CD4-positive, alpha-beta T cell treated with Interleukin-6 for 4 hours (primary cell): ENCODE measurements around the gene RGS9.
"Not testable (repeated sequence)": the region's sequence is repeated elsewhere in the genome, so short reads cannot be mapped to it uniquely, and the experiment has no call there.

Experiments
- DNase-seq: peaks from one replicate; pipeline ENCODE4 v3.0.0-alpha.2; 2020; ENCODE audit warnings: mixed read lengths

RGS9 gene

DNA sequence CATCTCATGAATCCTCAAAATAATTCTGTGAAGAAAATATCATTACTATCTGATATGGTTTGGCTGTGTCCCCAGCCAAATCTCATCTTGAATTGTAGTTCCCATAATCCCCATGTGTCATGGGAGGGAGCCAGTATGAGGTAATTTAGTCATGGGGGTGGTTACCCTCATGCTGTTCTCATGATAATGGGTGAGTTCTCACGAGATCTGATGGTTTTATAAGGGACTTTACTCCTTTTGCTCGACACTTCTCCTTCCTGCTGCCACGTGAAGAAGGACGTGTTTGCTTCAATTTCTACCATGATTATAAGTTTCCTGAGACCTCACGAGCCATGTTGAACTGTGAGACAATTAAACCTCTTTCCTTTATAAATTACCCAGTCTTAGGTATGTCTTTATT lies 20.7 kb upstream of the RGS9 start:
- DNase-seq = not testable (repeated sequence)

DNA sequence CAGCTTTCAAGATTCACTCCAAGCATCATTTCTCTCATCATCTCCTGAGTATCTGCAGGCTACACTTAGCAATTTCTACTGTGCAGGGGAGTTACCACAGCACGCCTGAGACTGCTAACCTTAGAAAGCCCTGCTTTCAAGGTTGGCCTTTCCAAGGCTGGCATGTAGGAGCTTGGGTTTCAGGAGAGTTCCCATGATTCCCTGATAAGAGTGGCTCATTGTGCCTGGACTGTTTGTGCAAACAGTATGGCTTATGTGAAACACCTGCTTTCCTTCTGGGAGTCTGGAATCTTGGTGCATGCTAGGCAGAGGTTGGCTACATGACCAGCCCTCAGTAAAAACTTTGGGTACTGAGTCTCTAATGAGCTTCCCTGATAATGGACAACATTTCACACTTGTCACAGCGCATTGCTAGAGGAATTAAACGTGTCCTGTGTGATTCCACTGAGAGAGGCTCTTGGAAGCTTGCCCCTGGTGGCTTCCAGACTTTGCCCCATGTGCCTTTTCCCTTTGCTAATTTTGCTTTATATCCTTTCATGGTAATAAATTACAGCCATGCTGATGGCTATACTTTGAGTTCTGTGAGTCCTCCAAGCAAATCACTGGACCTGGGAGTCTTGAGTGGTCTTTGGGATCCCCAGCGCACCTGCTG lies 19.7 kb upstream of the RGS9 start:
- no peak for DNase-seq

DNA sequence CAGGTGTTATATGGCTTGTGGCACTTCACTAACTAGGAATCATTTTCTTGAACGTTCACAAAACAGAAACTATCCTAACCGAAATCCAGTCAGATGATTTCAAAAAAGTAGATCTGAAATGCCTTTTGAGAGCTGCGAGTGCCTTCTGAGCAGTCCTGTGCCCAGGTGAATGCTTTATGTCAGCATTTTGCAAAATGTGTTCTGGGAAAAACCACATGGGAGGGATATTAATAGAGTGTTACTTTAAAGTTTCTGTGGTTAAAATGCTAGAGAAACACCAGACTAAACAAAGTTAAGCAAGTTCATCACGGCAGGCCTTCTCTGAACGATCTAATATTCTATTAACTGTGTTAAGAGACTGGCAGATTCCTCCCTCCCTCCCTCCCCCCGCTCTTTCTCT lies 15.8 kb upstream of the RGS9 start:
- DNase-seq = no peak

DNA sequence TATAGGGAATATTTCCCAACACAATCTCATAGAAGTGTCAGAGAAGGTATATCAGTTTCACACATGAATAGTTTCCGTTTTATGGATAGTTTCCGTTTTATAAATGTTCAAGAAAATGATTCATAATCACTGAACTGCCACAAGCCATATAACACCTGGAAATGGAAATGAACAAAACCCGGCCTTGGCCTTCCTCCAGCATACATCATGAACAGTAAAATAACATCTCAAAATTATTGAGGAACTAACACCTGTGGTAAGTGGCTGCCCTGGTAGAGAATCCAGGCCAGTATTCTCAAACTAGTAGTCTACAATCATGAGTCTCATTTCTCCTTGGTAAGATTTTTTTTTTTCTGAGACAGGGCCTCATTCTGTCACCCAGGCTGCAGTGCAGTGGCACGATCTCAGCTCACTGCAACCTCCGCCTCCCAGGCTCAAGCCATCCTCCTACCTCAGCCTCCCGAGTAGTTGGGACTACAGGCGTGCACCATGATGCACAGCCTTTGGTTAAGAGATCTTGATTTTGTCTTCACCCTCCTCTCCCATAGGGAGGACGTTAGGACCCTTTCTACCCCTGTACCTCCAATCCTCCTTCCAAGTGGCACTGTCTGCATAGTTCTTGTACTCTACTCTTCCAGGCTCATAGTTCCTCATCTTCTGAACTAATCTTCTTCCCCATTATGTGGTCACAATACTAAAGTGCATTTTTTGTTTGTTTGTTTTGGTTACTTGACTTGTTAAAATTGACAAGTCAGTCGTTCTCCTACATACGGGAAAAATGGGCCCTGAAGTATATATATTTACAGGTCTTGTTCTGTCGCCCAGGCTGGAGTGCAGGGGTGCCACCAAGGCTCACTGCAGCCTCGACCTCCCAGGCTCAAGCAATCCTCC lies 15.0 kb upstream of the RGS9 start:
- no peak for DNase-seq

DNA sequence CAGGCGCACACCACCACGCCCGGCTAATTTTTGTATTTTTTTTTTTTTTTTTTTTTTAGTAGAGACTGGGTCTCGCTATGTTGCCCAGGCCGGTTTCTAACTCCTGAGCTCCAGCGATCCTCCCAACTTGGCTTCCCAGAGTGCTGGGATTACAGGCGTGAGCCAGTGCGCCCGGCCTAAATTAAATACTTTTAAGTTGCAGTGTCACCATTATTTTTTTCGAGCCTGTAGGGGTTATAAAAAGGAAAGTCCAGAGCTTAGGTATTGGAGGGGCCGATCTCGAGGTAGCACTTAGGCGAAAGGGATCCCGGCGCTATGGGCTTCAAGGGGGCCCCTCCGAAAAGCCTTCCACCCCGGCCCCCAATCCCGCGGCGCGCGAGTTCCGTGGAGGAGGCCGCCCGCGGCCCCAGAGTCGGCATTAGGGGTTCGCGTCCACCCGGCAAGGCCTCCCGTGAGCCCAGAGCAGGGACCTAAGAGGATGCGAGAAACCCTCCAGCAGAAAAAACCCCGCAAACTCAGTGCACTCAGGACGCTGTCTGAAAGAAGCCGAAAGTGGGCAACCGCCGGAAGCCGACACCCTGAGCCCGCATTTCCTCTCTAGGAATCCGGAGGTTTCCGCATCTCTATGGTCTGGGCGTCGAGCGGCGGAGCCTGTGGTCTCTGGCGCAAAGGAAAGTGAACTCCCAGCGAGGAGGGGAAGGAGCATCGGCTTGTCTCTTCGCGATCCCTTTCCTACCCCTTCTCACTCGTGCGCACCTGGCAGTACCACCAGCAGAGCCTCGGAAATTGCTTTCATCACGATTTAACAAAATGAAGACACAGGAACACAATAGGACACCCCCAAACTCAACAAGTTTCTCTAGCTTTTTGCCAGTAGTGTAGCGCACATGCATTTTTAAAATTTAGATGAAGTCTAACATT lies 14.1 kb upstream of the RGS9 start:
- peak; percentile 87 for DNase-seq

DNA sequence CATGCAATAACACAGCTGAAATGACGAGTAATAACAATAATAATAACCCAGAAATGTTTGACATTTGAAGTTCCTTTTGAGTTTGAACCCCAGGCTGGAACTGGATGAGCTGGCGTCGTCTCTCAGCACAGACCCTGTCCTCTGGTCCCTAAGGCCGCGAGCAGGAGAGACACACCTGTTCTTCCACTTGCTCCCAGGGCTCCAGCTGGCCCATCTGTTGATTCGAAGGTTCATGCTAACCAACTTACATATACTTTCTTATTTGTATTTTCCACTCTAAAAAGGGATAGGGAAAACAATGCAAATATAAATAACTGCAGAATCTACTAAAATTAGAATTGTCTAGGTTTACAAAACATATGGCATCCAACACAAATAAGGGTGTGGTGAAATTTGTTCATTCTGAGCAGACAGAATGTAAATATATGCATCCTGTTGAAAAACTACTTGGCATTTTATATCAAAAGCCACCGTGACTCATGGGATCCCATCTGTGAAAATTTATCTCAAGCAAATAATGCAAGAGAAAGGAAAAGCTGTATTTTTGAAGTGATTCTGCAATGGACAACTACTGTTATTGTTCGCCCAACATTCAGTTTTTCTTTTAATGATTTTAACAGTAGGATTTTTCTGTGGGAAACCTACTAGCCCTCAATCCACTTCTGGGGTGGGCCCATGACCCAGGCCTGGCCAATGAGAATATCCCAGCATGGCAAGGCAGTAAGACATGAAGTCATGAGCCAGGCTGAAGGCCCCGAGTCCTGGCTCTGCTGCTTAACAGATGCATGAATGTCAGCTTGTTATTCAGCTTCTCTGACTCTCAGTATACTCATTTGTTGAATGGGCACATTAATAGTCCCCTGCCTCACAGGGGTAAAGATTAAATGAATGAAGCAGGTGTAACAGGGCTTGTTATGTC lies 13.2 kb upstream of the RGS9 start:
- no peak for DNase-seq

DNA sequence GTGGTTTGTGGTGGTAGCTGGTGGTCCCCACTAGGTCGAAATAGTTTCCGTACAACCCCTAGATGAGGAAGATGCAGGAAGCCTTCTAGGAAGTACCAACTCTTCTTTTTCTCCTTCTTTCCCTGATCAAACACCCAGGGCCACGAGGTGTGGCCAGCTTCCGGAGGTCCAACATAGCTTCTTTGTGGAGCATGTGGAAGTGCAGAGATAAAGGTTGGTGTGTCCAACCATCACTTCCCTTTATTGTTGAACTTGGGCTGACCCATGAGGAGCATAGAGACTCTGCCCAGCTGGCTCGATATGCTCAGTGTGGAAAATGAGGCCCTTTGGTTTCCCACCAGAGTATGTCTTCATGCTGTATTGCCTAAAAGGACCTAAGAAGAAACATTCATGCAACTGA lies 6.3 kb upstream of the RGS9 start:
- DNase-seq = no peak

DNA sequence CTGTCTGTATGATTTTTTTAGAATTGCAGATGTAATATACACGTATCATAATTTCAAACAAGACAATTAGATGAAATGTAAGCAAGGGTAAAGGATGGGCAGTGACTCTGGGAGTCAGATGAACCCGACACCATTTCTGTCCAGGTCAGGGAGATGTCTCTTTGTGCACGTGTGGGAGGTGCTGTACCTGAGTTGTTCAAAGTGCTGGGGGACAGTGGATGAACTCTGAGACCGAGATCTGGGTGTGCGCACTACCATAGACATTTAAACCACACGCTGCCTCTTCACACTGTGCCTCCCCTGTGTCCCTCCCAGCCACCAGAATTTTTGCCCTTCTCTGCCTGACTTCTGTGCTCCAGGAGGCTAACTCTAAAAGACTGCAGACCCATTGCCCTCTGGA lies 5.9 kb upstream of the RGS9 start:
- DNase-seq = no peak

DNA sequence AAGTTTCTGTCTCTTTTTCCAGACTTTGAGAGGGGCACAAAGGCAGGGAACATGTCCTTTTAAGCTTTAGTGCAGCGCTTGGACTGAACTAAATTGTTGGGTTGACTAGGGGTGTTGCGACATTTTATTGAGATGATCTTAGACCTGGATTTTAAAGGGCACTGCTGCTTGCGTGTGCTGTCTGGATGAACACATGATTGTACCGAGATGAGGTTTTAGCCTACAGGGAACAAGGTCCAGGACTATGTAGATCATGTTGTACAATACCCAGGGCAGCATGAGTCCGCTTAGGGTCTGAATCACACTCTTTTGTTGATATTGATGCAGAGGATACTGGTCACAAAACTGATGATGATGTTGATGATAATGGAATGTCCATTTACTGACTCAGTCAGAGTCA lies 5.2 kb upstream of the RGS9 start:
- no peak for DNase-seq

DNA sequence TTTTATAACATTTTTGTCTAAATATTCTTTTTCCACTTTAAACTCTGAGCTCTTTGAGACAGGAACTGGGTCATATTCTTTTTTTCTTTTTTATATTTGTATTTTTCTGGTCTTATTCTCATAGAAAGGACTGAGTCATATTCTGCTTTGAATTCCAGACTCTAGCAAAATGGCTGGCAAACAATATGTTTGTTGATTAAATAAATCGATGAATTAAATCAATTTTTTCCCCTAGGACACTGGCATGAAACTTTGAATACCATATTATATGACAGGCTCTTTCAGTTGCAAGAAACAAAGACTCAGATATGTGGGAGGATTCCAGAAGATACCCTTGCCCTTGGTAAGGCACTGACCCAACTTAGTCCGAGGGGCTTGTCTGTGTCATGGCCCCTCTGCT lies 3.1 kb upstream of the RGS9 start:
- no peak for DNase-seq

DNA sequence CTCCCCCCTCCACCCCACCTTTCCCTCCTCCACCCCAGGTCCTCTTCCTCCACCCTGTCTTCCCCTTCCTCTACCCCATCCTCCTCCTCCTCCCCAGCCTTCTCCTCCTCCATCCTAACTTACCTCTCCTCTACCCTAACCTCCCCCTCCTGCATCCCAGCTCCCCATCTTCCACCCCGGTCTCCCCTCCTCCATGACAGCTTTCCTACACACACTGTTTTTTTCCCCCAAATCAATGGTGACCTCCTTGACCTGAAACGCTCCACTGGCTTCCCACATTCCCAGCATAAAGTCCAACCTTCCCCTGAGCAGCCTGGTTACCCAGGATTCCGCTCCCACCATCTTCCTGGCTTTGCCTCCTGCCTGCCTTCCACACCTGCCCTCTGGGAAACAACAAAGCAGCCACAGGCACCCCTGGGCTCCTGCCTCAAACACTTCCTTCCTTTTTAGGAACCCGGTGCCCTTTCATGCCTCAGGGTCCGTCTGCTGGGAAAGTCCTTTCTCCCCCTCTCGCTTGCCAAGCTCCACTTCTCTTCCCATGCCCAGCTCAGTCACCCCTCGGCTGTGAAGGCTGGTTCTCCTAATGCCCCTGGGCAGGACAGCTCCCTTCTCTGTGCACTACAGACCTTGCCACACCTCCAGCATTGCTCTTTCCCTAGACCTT lies 2.1 kb downstream of the RGS9 start:
- no peak for DNase-seq

DNA sequence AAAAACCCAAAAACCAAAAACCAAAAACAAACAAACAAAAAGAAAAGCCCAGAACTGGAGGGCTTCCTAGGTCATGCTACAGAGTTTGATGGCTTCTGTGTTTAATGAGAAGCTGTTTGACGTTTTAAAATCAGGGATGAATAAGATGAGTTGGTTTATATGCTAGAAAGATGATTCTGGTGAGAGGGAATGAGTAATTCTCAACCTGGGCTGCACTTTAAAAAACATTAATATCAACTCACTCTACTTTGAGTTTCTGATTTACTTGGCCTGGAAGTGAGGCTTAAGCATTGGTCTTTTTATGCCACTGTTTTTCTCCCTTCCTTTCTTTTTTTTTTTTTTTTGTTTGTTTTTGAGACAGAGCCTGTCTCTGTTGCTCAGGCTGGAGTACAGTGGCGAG lies 5.1 kb downstream of the RGS9 start:
- DNase-seq = no peak

DNA sequence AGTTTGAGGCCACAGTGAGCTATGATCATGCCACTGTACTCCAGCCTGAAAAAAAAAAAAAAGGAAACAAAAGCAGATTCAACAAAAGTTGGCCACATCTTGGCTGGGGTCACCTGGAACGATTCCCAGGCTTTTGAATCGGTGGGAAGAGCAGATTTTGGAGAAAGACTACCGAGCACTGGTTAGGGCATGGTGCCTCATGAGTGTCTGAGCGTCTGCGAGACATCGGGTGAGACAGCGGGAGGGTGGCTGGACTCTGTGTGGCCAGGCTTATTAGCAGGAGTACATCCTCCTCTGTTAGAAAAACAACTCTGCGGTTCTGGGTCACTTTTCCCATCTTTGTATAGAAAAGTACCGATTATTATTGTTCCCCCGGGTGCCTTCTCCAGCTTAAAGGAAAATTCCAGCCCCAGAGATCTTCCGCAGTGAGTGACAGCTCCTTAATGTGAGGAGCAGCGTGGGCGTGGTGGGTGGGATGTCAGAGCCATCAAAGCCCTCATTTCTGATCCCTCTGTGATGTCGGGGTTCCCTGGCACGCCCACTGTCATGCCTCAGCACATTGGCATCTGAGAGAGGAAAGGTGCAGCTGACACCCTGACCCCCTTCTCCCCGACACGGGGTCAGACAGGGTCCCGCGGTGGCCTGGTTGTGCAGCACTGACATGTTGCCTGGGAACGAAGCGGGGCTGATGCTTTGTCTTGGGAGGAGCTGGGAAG lies 6.9 kb downstream of the RGS9 start:
- DNase-seq = no peak

DNA sequence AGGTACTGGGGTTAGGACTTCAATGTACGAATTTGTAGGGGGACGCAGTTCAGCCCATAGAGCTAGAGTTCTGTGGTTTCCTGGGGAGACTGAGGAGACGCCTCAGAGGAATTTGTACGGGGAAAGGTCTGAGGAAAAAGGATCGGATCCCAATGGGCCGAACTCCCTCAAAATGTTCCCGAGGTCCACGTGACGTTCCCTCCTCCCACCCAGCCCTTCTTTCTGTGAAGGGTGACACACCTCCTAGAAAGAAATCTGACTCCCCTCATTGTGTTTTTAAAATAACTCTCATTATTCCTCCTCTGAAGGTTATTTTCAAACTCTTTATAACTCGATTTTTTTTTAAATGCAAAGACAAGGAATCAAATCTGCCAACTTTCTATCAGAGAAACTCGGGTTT lies 8.6 kb downstream of the RGS9 start:
- no peak for DNase-seq

DNA sequence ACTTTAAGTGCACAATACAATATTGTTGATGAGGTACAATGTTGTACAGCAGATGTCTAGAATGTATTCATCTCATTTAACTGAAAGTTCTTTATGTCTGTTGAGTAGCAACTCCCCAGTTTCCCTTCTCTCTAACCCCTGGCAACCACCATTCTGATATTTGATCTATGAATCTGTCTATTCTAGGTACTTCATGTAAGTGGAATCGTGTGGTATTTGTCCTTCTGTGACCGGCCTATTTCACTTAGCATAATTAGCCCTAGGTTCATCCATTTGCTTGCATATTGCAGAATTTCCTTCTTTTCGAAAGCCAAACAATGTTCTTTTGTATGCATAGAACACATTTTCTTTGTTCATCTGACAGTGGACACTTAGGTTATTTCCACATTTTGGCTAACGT lies 10.8 kb downstream of the RGS9 start:
- DNase-seq = no peak

DNA sequence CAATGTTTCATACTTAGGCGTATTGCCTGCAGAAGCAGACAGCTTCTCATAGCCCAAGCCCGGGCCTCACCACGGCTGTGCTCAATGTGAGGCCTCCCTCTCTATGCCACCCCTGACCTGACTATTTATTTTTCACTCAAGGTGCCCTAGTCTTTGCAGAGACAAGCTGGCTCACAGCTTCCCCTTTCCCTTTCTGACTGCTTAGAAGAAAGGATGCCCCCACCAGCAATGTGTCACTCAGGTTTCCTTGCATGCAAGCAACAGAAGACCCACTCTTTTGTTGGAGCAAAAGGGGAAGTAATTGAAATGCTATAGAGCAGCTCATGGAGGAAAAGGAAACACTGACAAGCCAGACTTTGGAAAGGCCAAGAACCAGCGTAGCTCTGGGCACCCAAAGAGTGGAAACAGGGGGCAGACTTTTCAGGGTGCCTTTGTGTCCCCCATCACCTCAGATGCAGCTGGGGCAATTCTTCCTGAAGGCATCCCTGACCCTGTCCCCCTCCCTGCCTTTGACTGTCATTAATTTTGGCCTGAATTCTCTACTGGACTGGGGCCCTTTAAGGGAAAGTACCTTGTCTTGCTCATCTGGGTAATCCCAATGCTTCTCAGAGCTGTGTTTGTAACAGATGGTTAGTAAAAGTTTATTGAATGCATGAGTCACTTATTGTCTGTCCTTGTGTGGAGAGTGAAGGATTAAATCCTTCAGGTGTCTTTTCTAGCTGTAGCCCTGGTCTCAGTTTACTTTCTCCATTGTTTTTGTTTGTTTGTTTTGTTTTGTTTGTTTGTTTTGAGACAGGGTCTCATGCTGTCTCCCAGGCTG lies 17.8 kb downstream of the RGS9 start:
- no peak for DNase-seq

DNA sequence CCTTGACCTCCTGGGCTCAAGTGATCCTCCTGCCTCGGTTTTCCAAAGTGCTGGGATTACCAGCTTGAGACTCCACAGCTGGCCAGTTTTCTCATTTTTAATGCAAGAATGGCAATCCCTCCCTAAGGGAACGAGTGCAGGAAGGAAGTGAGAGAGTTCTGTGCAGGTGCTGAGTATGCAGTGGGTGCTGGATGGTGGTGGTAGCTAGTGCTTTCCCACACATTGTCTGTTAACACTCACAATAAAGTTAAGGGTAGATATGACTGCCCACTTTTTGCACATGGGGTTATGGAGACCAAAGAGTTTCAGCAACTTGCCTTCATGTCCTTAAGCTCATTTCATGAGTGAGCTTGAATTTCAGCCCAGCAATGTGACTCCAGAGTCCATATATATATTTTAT lies 18.5 kb downstream of the RGS9 start:
- no peak for DNase-seq

DNA sequence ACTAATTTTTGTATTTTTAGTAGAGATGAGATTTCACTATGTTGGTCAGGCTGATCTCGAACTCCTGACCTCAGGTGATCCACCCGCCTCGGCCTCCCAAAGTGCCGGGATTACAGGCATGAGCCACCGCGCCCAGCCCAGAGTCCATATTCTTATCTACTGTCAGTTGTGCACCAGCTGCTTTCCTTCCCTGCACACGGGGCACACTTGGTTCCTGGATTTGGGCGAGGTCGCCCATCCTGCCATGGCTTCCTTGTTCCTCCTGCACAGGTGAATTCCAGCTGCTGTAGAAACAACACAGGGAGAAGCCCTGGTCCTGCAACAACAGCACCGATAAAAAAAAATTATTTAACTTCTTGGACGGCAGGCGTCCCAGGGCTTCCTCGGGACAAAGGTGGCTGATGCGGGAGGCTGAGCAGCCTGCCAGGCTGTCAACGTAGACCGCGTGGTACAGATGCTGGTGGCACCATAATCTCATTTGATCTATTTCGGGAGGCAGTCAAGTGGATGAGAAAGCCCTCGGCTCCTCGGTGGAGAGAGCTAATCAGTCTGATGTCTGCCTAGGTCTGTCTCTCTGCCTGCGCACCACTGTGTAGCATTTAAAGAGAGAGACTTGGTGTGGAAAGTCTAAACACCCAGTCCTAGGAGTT lies 19.1 kb downstream of the RGS9 start:
- DNase-seq = no peak

DNA sequence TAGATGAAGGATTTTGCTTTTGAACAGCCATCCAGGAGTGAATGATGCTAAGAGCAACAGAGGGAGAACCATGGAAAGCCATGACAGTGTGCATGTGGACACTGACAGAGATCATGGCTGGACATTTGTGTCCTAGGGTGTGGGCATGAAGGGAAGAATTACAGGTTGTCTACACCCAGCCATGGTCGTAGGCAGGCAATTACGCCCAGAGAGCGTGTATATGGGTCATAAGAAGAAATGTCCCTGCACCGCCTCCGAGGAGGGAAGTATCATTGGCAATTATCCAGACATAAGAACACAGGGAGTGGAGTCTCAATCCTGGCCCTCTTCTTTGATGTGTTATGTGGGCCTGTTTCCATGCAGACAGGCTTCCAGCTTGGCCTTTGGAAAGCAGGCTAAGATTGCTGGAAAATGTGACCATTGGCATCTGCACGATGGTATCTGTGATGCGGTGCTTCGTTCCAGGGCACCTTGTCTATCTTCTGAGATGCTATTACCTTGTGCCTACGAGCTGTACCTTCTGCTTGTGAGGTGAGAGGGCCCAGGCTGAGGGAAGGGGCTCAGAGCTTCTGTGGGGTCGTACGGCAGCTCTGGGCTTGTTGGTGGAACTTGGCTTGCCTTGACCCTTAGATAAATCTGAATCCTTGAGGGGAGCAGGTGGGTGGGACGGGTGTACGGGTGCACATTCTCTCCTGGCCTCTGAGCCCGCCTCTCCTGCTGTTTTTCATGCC lies 19.8 kb downstream of the RGS9 start:
- no peak for DNase-seq
